HG03066 (cell line): Measurements from ENCODE around the gene GUCY2F.

Source experiments
- ATAC-seq: cut with Tn5 transposase; IDR thresholded peaks from one replicate; pipeline ENCODE4 v1.9.1; 2021; ENCODE audit warnings: low read depth; ENCODE audit not compliant: unreplicated experiment

The GUCY2F gene

GRCh38 chrX:109481986-109482385 is at the start of gene GUCY2F:
Gene GUCY2F, minus strand, starts transcription at chrX:109482086. Its CDS starts 6,150 bp downstream, at chrX:109475936.
- no peak for ATAC-seq

- ATAC-seq = no peak
These were observed 37.1 kb upstream of the GUCY2F start for GRCh38 chrX:109519001-109519400.

- ATAC-seq = no peak
These were observed 29.2 kb upstream of the GUCY2F start for GRCh38 chrX:109511113-109511512.

- ATAC-seq = no peak
These were observed 27.0 kb upstream of the GUCY2F start for GRCh38 chrX:109508915-109509314.

GRCh38 chrX:109501176-109501575 is 19.3 kb upstream of the GUCY2F start:
- ATAC-seq = no peak

GRCh38 chrX:109498434-109498833 is 16.5 kb upstream of the GUCY2F start:
- ATAC-seq = no peak

GRCh38 chrX:109489174-109489573 is 7.3 kb upstream of the GUCY2F start:
- no peak for ATAC-seq

- no peak for ATAC-seq
These were observed 5.8 kb upstream of the GUCY2F start for GRCh38 chrX:109487640-109488039.

GRCh38 chrX:109485470-109486340 is 3.8 kb upstream of the GUCY2F start:
- ATAC-seq = no peak

GRCh38 chrX:109484886-109485285 is 3.0 kb upstream of the GUCY2F start:
- no peak for ATAC-seq

- no peak for ATAC-seq
These were observed 6.6 kb downstream of the GUCY2F start for GRCh38 chrX:109475174-109475891.

GRCh38 chrX:109472939-109473735 is 8.7 kb downstream of the GUCY2F start:
- no peak for ATAC-seq

GRCh38 chrX:109464231-109464630 is 17.7 kb downstream of the GUCY2F start:
- ATAC-seq = no peak

GRCh38 chrX:109463784-109464183 is 18.1 kb downstream of the GUCY2F start:
- ATAC-seq = no peak

- ATAC-seq = no peak
These were observed 33.5 kb downstream of the GUCY2F start for GRCh38 chrX:109448282-109448938.

- ATAC-seq = no peak
These were observed 40.6 kb downstream of the GUCY2F start for GRCh38 chrX:109441266-109441665.

- ATAC-seq = no peak
These were observed 41.4 kb downstream of the GUCY2F start for GRCh38 chrX:109440475-109440874.

GRCh38 chrX:109409181-109409580 is 72.7 kb downstream of the GUCY2F start:
- ATAC-seq = no peak

GRCh38 chrX:109403922-109404321 is 78.0 kb downstream of the GUCY2F start:
- ATAC-seq = no peak

- ATAC-seq = no peak
These were observed 82.1 kb downstream of the GUCY2F start for GRCh38 chrX:109399831-109400230.
